GM18517 (cell line): ENCODE data around the gene ERBB3.

Source experiments
- ATAC-seq: cut with Tn5 transposase; IDR thresholded peaks from one replicate; pipeline ENCODE4 v1.9.1; 2021; ENCODE audit warnings: mild to moderate bottlenecking, moderate library complexity; ENCODE audit not compliant: unreplicated experiment

The ERBB3 gene

DNA sequence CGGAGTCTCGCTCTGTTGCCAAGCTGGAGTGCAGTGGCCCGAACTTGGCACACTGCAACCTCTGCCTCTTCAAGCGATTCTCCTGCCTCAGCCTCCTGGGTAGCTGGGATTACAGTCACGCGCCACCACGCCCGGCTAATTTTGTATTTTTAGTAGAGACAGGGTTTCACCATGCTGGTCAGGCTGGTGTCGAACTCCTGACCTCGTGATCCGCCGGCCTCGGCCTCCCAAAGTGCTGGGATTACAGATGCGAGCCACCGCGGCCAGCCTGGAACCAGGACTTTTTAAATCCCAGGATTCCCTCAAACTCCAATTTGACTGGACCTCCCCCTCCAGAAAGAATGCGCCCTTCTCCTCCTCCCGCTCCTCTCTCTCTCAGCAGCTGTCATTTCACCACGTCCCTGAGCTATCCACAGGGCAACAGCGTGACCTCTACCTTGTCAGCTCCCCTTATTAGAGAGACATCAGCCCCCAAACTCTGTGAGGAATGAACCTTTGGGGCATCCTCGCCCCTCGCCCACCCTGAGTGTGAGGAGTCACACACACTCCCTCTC is 50.1 kb downstream of the ERBB3 start:
- ATAC-seq: no peak

DNA sequence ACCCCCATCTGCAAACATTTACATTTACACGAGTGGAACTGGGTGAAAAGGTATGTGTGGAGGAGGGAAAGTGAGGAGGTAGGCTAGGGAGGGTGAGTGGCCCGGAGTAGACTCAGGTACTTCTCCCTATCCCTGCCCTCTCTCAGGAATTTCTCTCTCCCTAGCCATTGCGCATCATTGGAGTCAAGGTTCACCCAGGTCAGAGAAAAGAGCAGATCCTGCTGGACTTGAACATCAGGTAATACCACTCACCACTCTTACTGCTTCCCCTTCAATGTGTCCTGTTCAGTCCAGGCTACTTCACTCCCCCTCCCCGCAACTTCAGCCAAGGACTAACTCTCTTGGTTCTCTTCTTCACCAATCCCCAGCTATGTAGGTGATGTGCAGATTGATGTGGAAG is 50.9 kb downstream of the ERBB3 start:
- ATAC-seq: no peak

DNA sequence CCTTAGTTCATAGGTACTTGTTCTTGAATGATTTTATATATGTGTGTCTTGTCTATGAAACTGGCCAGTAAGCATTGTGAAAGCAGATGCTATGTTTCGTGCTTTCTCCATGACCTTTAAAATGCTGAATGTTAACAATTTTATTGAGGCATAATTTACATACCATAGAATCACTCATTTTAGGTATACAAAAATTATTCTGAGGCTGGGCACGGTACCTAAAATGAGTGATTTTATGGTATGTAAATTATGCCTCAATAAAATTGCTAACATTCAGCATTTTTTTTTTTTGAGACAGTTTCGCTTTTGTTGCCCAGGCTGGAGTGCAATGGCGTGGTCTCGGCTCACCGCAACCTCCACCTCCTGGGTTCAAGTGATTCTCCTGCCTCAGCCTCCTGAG is 54.9 kb downstream of the ERBB3 start:
- no peak for ATAC-seq

DNA sequence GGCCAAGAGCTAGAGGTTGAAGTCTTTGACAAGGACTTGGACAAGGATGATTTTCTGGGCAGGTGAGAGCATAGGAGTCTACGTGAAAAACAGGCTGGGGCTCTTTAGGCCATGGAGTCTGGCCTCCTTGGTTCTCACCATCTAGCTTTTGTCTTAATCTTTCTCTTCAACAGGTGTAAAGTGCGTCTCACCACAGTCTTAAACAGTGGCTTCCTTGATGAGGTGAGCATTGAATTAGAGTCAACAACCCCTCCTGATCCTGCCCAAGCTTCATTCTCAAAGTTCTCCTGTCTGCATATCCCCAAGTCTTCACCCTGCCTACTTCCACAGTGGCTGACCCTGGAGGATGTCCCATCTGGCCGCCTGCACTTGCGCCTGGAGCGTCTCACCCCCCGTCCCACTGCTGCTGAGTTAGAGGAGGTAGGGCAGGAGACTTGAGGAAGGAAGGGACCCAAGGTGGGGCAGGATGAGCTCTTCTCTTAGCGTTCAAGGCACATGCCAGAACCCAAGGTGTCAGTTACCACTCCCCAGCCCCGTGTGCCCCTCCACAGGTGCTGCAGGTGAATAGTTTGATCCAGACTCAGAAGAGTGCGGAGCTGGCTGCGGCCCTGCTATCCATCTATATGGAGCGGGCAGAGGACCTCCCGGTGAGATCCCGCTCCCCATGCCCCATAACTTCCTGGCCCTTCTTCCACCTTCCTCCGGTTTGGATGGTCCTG is 58.0 kb downstream of the ERBB3 start:
- no peak for ATAC-seq

DNA sequence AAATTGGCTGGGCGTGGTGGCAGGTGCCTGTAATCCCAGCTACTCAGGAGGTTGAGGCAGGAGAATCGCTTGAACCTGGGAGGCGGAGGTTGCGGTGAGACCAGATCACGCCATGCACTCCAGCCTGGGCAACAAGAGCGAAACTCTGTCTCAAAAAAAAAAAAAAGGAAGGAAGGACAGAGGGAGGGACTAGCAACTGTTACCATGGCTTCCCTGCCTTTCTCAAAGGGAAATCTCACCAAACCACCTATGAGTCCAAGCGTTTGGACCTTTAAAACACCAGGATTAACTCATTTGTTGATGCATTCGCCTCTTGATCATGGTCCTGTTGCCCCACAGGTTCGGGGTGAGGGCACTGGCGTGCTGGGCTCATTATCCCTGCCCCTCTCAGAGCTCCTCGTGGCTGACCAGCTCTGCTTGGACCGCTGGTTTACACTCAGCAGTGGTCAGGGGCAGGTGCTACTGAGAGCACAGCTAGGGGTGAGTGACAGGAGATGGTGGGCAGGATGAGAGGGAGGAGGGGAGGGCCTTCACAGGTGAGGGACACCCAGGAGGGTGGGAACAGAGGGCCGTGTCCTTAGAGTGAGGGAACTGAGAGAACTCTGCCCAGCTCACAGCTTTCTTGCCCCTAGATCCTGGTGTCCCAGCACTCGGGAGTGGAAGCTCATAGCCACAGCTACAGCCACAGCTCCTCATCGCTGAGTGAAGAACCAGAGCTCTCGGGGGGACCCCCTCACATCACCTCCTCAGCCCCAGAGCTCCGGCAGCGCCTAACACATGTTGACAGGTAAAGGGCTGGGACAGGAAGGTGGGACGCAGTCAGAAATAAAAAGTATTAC is 62.2 kb downstream of the ERBB3 start:
- ATAC-seq: no peak

DNA sequence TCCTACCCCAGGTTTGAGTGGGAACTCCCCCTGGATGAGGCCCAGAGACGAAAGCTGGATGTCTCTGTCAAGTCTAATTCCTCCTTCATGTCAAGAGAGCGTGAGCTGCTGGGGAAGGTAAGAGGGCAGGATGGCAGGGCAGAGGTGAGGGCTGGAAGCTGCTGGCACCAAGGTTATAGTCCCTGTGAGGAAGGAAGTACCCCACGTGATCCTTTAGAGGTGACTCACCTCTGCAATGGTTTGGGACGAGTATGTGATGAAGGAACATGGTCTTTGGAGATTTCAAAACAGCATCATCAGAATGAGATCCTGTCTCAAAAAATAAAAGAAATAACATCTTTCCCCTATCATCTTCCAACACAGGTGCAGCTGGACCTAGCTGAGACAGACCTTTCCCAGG is 63.3 kb downstream of the ERBB3 start:
- ATAC-seq: no peak

DNA sequence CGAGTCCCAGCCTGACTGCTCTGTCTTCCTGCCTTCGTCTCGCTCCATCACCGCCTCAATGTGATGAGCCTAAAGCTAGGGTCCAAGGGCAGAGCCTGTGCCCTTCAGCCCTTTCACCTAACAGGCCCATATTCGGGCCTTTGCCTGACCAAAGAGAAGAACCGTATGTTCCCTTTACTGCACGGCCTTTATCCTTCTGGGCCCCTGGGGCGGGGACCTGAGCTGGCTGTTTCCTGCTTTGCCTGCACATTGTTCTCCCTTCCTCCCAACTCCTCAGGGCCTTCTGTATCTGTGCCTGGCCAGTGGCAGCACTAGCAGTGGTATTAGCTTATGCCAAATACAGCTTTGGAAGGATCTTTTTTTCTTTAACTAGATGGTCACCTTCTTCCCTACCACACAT is 63.9 kb downstream of the ERBB3 start:
- ATAC-seq: no peak

DNA sequence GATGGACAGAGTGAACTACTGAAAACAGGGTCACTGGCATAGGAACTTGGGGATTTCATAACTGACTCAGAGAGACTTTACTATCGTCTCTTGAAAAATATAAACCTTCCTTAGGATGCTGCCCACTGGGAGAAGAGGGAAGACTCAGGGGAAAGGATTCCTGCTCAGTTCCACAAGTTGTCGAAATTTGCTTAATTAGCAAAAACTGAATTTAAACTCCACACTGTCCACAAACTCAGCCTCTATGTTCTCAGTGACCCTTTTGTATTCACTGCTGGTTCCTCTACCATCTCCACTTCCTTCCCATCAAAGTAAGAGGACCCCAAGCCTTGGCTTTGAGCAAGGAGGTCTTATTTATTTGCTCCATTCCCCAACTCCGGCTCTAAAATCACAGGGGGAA is 65.3 kb downstream of the ERBB3 start:
- no peak for ATAC-seq

DNA sequence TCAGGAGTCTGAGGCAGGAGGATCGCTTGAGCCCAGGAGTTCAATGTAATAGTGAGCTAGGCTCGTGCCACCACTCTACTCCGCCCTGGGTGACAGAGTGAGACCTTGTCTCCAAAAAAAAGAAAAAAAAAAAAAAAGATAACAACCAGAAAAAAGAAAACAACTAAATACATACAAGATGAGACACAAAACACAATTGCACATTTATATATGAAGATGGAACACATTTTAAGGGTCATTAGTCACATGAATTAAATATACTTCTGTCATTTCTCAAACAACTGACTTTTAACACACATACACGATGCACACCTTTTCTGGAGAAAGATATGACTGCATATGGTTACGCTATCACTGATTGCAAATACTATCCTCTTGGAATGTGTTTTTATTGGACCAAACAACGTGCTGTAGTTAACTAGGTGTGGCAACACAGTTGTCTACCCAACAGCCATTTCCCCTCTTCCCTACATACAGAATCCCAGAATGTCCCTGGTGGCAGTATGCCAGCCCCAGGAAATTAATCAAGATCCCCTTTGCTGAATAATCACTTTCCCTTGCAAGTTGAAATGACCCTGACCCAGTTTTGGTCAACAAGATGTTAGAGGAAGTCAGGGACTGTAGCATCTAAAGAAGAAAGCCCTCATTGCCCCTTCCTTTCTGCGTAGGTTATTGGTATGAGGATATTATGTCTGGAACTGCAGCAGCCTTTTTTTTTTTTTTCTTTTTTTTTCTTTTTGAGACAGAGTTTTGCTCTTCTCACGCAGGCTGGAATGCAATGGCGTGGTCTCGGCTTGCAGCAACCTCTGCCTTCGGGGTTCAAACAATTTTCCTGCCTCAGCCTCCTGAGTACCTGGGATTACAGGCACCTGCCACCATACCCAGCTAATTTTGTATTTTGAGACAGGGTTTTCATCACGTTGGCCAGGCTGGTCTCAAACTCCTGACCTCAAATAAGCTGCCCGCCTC is 66.8 kb downstream of the ERBB3 start:
- ATAC-seq: no peak

DNA sequence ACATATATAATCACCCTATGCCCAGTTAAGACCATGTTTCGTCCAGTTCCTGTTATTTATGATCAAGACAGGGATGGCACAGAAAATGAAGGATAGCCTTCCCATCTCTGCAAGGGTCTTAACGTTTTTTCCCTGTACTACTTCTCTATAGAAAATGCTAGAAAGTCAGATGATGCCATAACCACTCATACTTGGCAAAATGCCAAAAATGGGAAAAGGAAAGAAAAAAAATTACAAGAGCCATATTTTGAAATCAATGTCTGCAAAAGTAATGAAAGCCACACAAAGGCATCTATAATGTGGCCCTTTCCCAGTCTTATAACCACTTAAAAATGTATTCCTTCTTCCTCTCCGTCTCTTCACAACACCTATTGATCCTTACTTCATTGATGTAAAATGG is 70.6 kb downstream of the ERBB3 start:
- ATAC-seq: no peak

DNA sequence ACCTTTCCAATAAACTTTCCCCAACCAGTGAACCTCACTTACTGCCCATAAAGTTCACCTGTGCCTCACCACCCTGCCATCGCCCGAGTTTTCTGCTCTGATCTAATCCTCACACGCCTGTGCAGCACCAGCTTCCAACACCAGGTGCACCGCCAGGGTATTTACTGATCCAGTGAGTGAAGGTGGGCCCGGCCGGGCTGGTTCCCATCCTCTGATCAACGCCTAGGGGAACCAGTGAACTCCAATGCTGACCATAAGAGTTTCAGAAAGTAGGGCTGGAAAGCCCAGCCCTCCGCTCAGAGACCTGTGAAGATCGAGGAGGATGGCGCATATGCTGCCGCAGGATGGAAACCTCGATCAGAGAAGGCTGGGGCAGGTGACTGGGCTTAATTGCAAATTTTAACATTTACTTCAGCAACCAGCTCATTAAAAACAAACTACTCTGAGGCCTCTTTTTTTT is 71.7 kb downstream of the ERBB3 start:
- peak; percentile 34 for ATAC-seq

DNA sequence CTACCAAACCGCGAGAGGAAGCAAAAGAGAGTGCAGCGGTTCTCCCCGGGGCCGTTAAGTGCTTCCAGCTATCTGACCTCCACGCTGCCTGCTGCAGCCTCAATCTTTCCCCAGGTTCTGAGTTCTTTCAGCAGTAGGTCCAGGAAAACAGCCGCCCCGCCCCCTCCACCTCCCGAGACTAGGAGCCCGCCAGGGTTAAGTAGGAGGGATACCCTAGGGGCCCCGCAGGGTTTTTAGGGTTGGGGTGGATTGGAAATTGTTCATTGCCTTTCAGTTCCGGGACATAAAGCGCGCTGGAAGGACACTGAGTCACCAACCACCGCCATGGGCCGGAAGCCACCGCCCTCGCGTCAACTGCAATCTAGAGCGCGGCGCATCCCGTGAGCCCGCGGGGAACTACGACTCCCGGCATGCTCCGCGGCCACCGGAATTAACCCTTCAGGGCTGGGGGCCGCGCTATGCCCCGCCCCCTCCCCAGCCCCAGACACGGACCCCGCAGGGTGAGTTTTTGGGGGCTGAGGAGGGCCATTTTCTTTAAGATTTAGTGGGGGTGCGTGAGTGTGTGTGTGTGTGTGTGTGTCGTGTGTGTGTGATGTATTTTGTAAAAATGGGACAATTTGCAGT is 72.3 kb downstream of the ERBB3 start, which contains the start of gene MYL6B:
Gene MYL6B (plus strand): TSS at position 456 of the 624 bp plus-strand sequence. CDS start 1,332 bp downstream, outside the sequence.
- ATAC-seq: peak; percentile 79
